Neural cell (in vitro differentiated cells): Measurements from ENCODE around the gene SLC2A10. TPM values are rescaled to one million over a fixed set of nuclear protein-coding genes. Genes with fewer than 3 reads are reported as not detected.

ENCODE experiments used
- H2AFZ ChIP-seq: fragments of 200-600, 300-800 bp; sonication (generic), shearing (Covaris generic); 2 replicates; pipeline ENCODE4 v1.6.0; 2014; ENCODE audit warnings: low read depth, mild to moderate bottlenecking, antibody characterized with exemption, low read length, moderate library complexity
- H3F3A ChIP-seq: fragments of 200-600 bp; shearing (Covaris generic); 2 replicates; pipeline ENCODE4 v1.6.1; 2016; ENCODE audit warnings: mild to moderate bottlenecking, moderate library complexity, mixed read lengths, antibody characterized with exemption, low read length; ENCODE audit not compliant: insufficient read depth, poor library complexity, severe bottlenecking
- H3K27ac ChIP-seq: fragments of 200-600, 300-800 bp; sonication (generic), shearing (Covaris generic); 2 replicates; pipeline ENCODE4 v1.5.1; 2014; ENCODE audit warnings: mild to moderate bottlenecking, low read length, moderate library complexity
- H3K27me3 ChIP-seq: fragments of 300-800, 200-600 bp; sonication (generic), shearing (Covaris generic); 2 replicates; pipeline ENCODE4 v1.6.0; 2014; ENCODE audit warnings: mild to moderate bottlenecking, low read depth, low read length, moderate library complexity; ENCODE audit not compliant: insufficient read depth
- H3K36me3 ChIP-seq: fragments of 300-800, 200-600 bp; sonication (generic), shearing (Covaris generic); 2 replicates; pipeline ENCODE4 v1.5.1; 2014; ENCODE audit warnings: mild to moderate bottlenecking, antibody characterized with exemption, low read length, moderate library complexity; ENCODE audit not compliant: insufficient read depth
- H3K4me2 ChIP-seq: fragments of 300-800, 200-600 bp; sonication (generic), shearing (Covaris generic); 2 replicates; pipeline ENCODE4 v1.6.0; 2014; ENCODE audit warnings: mild to moderate bottlenecking, low read length
- H3K4me3 ChIP-seq: fragments of 300-800, 200-600 bp; sonication (generic), shearing (Covaris generic); 2 replicates; pipeline ENCODE4 v1.5.1; 2014; ENCODE audit warnings: mild to moderate bottlenecking, low read length, moderate library complexity
- H3K79me2 ChIP-seq: fragments of 200-600 bp; shearing (Covaris generic); replicated peaks from 2 replicates; pipeline ENCODE4 v1.6.0; 2014; ENCODE audit warnings: mild to moderate bottlenecking, low read length, moderate library complexity; ENCODE audit not compliant: insufficient read depth
- H3K9ac ChIP-seq: fragments of 300-800, 200-600 bp; sonication (generic), shearing (Covaris generic); 2 replicates; pipeline ENCODE4 v1.6.1; 2016; ENCODE audit warnings: mild to moderate bottlenecking, low read length, mixed read lengths
- H3K9me2 ChIP-seq: fragments of 200-600 bp; shearing (Covaris generic); 2 replicates; pipeline ENCODE4 v1.6.1; 2016; ENCODE audit warnings: mild to moderate bottlenecking, low read length, mixed read lengths; ENCODE audit not compliant: insufficient read depth
- H3K9me3 ChIP-seq: fragments of 200-600, 300-800 bp; sonication (generic), shearing (Covaris generic); 2 replicates; pipeline ENCODE4 v1.6.1; 2016; ENCODE audit warnings: mild to moderate bottlenecking, mixed run types, low read length, moderate library complexity, mixed read lengths
- H4K20me1 ChIP-seq: fragments of 200-600 bp; shearing (Covaris generic); 2 replicates; pipeline ENCODE4 v1.6.1; 2016; ENCODE audit warnings: mild to moderate bottlenecking, mixed run types; ENCODE audit not compliant: insufficient read depth
- EP300 ChIP-seq: fragments of 450-650 bp; conservative IDR thresholded peaks from 2 replicates; pipeline ENCODE4 v1.6.1; 2014; ENCODE audit warnings: antibody characterized with exemption, mild to moderate bottlenecking, moderate library complexity; ENCODE audit not compliant: poor library complexity, severe bottlenecking
- EZH2 ChIP-seq: fragments of 200-600, 300-800 bp; shearing (Covaris generic), sonication (generic); IDR thresholded peaks from 2 replicates; pipeline ENCODE4 v1.6.1; 2014; ENCODE audit warnings: antibody characterized with exemption, low read length, borderline replicate concordance, mild to moderate bottlenecking; ENCODE audit not compliant: insufficient read depth, poor library complexity, severe bottlenecking
- MXI1 ChIP-seq: fragments of 450-650 bp; conservative IDR thresholded peaks from 2 replicates; pipeline ENCODE4 v1.6.1; 2014; ENCODE audit warnings: antibody characterized with exemption, mild to moderate bottlenecking; ENCODE audit not compliant: poor library complexity, severe bottlenecking
- POLR2AphosphoS5 ChIP-seq: IDR thresholded peaks from 2 replicates; pipeline ENCODE4 v1.6.1; 2012
- RAD21 ChIP-seq: fragments of 450-650 bp; conservative IDR thresholded peaks from 2 replicates; pipeline ENCODE4 v1.6.1; 2014; ENCODE audit warnings: antibody characterized with exemption, mild to moderate bottlenecking, moderate library complexity
- SMC3 ChIP-seq: fragments of 450-650 bp; conservative IDR thresholded peaks from 2 replicates; pipeline ENCODE4 v1.6.1; 2014; ENCODE audit warnings: antibody characterized with exemption, mild to moderate bottlenecking, moderate library complexity; ENCODE audit not compliant: poor library complexity
- TAF1 ChIP-seq: IDR thresholded peaks from 2 replicates; pipeline ENCODE4 v1.6.1; 2012; ENCODE audit warnings: low read depth
- polyA plus RNA-seq: library from polyadenylated mRNA; depleted of rRNA; stranded (reverse); fragments of >200 nt; gene quantifications from 2 replicates; pipeline ENCODE4 v1.2.3, GENCODE V29; 2014
- TF ChIP-seq, protein P1 (sequence below): fragments of 450-650 bp; IDR thresholded peaks from 2 replicates; pipeline ENCODE4 v1.5.1; 2014; ENCODE audit warnings: antibody characterized with exemption, mild to moderate bottlenecking, moderate library complexity; ENCODE audit not compliant: poor library complexity, severe bottlenecking
- TF ChIP-seq, protein P2 (sequence below): IDR thresholded peaks from 2 replicates; pipeline ENCODE4 v1.6.1; 2012; ENCODE audit warnings: borderline replicate concordance

SLC2A10 gene
- polyA plus RNA-seq, 1 donor from 2014 or later, result not detected

DNA sequence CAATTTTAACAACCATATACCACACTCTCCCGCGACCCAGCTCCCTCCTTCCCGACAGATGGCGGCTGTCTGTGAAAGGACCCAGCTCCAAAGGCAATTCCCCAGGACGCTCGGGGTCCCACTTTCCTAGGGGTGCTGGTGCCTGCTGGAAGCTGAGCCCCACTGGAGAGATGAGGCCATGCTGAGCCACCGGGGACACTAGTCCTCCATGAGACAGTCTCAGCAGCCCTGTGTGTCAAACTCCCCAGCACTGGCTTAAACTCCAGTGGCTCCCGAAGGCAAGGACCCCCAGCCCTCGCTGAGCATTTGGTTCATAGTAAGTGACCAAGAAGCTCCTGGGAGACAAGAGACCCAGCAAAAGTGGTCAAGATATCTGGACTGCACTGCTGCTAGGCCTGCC lies 52.1 kb downstream of the SLC2A10 start:
- no peak overlapping the region for H3K4me3 ChIP-seq
- H3K27me3 ChIP-seq, result no peaks in the 10 kb centered on the region
- no peak overlapping the region for H3K27ac ChIP-seq
- no peak overlapping the region for H3K4me2 ChIP-seq
- H3K9me2 ChIP-seq, result no peaks in the 10 kb centered on the region
- TF ChIP-seq POLR2AphosphoS5 (no peak), TAF1 (no peak), EZH2 (no peak)
- TF ChIP-seq, protein P1, sequence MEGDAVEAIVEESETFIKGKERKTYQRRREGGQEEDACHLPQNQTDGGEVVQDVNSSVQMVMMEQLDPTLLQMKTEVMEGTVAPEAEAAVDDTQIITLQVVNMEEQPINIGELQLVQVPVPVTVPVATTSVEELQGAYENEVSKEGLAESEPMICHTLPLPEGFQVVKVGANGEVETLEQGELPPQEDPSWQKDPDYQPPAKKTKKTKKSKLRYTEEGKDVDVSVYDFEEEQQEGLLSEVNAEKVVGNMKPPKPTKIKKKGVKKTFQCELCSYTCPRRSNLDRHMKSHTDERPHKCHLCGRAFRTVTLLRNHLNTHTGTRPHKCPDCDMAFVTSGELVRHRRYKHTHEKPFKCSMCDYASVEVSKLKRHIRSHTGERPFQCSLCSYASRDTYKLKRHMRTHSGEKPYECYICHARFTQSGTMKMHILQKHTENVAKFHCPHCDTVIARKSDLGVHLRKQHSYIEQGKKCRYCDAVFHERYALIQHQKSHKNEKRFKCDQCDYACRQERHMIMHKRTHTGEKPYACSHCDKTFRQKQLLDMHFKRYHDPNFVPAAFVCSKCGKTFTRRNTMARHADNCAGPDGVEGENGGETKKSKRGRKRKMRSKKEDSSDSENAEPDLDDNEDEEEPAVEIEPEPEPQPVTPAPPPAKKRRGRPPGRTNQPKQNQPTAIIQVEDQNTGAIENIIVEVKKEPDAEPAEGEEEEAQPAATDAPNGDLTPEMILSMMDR, result no peak
- no peaks in the 10 kb centered on the region for H3K79me2 ChIP-seq
- no peak overlapping the region for H3K9ac ChIP-seq
- no peaks in the 10 kb centered on the region for H4K20me1 ChIP-seq
- no peak overlapping the region for H2AFZ ChIP-seq
- H3F3A ChIP-seq, result no peaks in the 10 kb centered on the region
- no peaks in the 10 kb centered on the region for H3K9me3 ChIP-seq
- H3K36me3 ChIP-seq, result no peaks in the 10 kb centered on the region

- Histone ChIP-seq H4K20me1 (no peaks in the 10 kb centered on the region), H3K27ac (no peak overlapping the region), H3K9ac (no peak overlapping the region), H3F3A (no peaks in the 10 kb centered on the region), H3K4me3 (no peak overlapping the region), H3K79me2 (no peaks in the 10 kb centered on the region), H3K4me2 (no peak overlapping the region), H3K36me3 (no peaks in the 10 kb centered on the region), H3K27me3 (no peaks in the 10 kb centered on the region), H3K9me3 (no peaks in the 10 kb centered on the region), H2AFZ (no peak overlapping the region), H3K9me2 (no peaks in the 10 kb centered on the region)
- TF ChIP-seq POLR2AphosphoS5 (no peak), RAD21 (no peak), MXI1 (no peak), EZH2 (no peak), TAF1 (no peak), SMC3 (no peak), EP300 (no peak)
- TF ChIP-seq, protein P2, sequence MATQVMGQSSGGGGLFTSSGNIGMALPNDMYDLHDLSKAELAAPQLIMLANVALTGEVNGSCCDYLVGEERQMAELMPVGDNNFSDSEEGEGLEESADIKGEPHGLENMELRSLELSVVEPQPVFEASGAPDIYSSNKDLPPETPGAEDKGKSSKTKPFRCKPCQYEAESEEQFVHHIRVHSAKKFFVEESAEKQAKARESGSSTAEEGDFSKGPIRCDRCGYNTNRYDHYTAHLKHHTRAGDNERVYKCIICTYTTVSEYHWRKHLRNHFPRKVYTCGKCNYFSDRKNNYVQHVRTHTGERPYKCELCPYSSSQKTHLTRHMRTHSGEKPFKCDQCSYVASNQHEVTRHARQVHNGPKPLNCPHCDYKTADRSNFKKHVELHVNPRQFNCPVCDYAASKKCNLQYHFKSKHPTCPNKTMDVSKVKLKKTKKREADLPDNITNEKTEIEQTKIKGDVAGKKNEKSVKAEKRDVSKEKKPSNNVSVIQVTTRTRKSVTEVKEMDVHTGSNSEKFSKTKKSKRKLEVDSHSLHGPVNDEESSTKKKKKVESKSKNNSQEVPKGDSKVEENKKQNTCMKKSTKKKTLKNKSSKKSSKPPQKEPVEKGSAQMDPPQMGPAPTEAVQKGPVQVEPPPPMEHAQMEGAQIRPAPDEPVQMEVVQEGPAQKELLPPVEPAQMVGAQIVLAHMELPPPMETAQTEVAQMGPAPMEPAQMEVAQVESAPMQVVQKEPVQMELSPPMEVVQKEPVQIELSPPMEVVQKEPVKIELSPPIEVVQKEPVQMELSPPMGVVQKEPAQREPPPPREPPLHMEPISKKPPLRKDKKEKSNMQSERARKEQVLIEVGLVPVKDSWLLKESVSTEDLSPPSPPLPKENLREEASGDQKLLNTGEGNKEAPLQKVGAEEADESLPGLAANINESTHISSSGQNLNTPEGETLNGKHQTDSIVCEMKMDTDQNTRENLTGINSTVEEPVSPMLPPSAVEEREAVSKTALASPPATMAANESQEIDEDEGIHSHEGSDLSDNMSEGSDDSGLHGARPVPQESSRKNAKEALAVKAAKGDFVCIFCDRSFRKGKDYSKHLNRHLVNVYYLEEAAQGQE, result no peak
- TF ChIP-seq, protein P1, result no peak
These were observed 54.6 kb downstream of the SLC2A10 start for GRCh38 chr20:46764068-46764467.
